Neutrophil (primary cell): Measurements from ENCODE around the gene DLG4.

Source experiments
- H3K27ac ChIP-seq: fragments of 200-600 bp; sonication (generic); 2 replicates; pipeline ENCODE4 v1.5.1; 2016; ENCODE audit warnings: mild to moderate bottlenecking, moderate library complexity
- H3K27me3 ChIP-seq: fragments of 200-600 bp; sonication (generic); 2 replicates; pipeline ENCODE4 v1.6.0; 2016; ENCODE audit warnings: mild to moderate bottlenecking
- H3K36me3 ChIP-seq: fragments of 200-600 bp; sonication (generic); 2 replicates; pipeline ENCODE4 v1.5.1; 2017
- H3K4me1 ChIP-seq, 2 experiments: fragments of 200-600 bp in 1 of 2; sonication (generic) in 1 of 2; 1 replicate in 1 of 2; 2 replicates in 1 of 2; pipeline versions ENCODE4 v1.5.1 to v1.6.1; 2013 to 2016; ENCODE audit warnings: low read depth in 1 of 2, low read length in 1 of 2, mild to moderate bottlenecking in 1 of 2, moderate library complexity in 1 of 2; ENCODE audit not compliant: control insufficient read depth in 1 of 2, insufficient read depth in 1 of 2
- H3K4me3 ChIP-seq, 2 experiments: fragments of 200-600 bp in 1 of 2; sonication (generic) in 1 of 2; 1 replicate in 1 of 2; 2 replicates in 1 of 2; pipeline ENCODE4 v1.5.1; 2013 to 2016; ENCODE audit warnings: low read depth in 1 of 2, low read length in 1 of 2, mild to moderate bottlenecking in 1 of 2, moderate library complexity in 1 of 2
- H3K9me3 ChIP-seq: fragments of 200-600 bp; sonication (generic); 2 replicates; pipeline ENCODE4 v1.5.1; 2016
- TF ChIP-seq, protein P1 (sequence below): fragments of 200-600 bp; sonication (generic); IDR thresholded peaks from 2 replicates; pipeline ENCODE4 v1.5.1; 2016; ENCODE audit warnings: antibody characterized with exemption

The DLG4 gene

GRCh38 chr17:7235693-7236665, 16.3 kb upstream of the DLG4 start:
- Histone ChIP-seq H3K4me3 (no peak overlapping the region), H3K4me1 (peaks cover 56% of the 10 kb centered on the region in 2 experiments), H3K27ac (peak overlapping the region; percentile 99), H3K36me3 (peaks cover 43% of the 10 kb centered on the region), H3K9me3 (no peaks in the 10 kb centered on the region), H3K27me3 (no peaks in the 10 kb centered on the region)
- TF ChIP-seq, protein P1, sequence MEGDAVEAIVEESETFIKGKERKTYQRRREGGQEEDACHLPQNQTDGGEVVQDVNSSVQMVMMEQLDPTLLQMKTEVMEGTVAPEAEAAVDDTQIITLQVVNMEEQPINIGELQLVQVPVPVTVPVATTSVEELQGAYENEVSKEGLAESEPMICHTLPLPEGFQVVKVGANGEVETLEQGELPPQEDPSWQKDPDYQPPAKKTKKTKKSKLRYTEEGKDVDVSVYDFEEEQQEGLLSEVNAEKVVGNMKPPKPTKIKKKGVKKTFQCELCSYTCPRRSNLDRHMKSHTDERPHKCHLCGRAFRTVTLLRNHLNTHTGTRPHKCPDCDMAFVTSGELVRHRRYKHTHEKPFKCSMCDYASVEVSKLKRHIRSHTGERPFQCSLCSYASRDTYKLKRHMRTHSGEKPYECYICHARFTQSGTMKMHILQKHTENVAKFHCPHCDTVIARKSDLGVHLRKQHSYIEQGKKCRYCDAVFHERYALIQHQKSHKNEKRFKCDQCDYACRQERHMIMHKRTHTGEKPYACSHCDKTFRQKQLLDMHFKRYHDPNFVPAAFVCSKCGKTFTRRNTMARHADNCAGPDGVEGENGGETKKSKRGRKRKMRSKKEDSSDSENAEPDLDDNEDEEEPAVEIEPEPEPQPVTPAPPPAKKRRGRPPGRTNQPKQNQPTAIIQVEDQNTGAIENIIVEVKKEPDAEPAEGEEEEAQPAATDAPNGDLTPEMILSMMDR, result no peak

- Histone ChIP-seq H3K9me3 (no peaks in the 10 kb centered on the region), H3K27ac (peak within 1 kb of the TSS; percentile 79), H3K36me3 (peaks cover 39% of the 10 kb centered on the region), H3K4me1 (peaks cover 41 to 42% of the 10 kb centered on the region in 2 experiments), H3K27me3 (no peaks in the 10 kb centered on the region), H3K4me3 (peak within 1 kb of the TSS; percentile 93 to 100)
- TF ChIP-seq, protein P1, result peak; percentile 35
These were observed 14.7 kb upstream of the DLG4 start, which contains the start of gene DVL2 for GRCh38 chr17:7234083-7234951. Gene DVL2 (minus strand): TSS chr17:7234517. CDS start chr17:7234262, 255 bp downstream.

- Histone ChIP-seq H3K27me3 (no peaks in the 10 kb centered on the region), H3K9me3 (no peaks in the 10 kb centered on the region), H3K4me1 (peaks cover 41 to 42% of the 10 kb centered on the region in 2 experiments), H3K4me3 (peak overlapping the region; percentile 93 to 100), H3K27ac (peak overlapping the region; percentile 79), H3K36me3 (peaks cover 40% of the 10 kb centered on the region)
- TF ChIP-seq, protein P1, result no peak
These were observed 14.1 kb upstream of the DLG4 start for GRCh38 chr17:7233701-7234082.

GRCh38 chr17:7232114-7232513, 12.5 kb upstream of the DLG4 start:
- Histone ChIP-seq H3K4me3 (no peak overlapping the region), H3K4me1 (peaks cover 33 to 35% of the 10 kb centered on the region in 2 experiments), H3K27me3 (no peaks in the 10 kb centered on the region), H3K9me3 (no peaks in the 10 kb centered on the region), H3K36me3 (peaks cover 43% of the 10 kb centered on the region), H3K27ac (no peak overlapping the region)
- TF ChIP-seq, protein P1, result no peak

- H3K36me3 ChIP-seq, result peaks cover 41% of the 10 kb centered on the region
- TF ChIP-seq, protein P1, result no peak
- H3K4me1 ChIP-seq, result peaks cover 13 to 15% of the 10 kb centered on the region in 2 experiments
- H3K27ac ChIP-seq, result no peak overlapping the region
- H3K27me3 ChIP-seq, result no peaks in the 10 kb centered on the region
- H3K9me3 ChIP-seq, result no peaks in the 10 kb centered on the region
- H3K4me3 ChIP-seq, result no peak overlapping the region
These were observed 9.9 kb upstream of the DLG4 start for GRCh38 chr17:7229504-7229903.
